CD4-positive, alpha-beta T cell treated with Interleukin-4 for 4 hours (primary cell): ENCODE results near the gene AZGP1.
"Not testable (repeated sequence)": the region's sequence is repeated elsewhere in the genome, so short reads cannot be mapped to it uniquely, and the experiment has no call there.

Experiments used
- DNase-seq: peaks from one replicate; pipeline ENCODE4 v3.0.0-alpha.2; 2020

The AZGP1 gene

DNA sequence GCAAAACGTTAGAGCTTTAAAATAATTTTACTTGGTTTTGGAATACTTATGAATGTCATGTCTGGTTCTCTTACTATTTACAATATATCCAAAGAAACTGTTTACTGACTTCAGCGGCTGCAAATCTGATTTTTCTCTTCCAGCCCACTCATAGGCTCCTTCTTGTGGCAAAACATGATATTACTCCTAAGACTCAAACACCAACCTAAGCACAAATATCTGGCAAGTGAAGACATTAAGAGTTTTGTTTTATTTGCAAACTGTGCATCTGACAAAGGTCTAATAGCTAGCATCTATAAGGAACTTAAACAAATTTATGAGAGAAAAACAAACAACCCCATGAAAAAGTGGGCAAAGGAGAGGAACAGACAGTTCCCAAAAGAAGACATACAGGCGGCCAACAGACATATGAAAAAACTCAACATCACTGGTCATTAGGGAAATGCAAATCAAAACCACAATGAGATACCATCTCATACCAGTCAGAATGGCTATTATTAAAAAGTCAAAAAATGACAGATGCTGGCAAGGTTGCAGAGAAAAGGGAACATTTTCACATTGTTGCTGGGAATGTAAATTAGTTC is 26.1 kb downstream of the AZGP1 start:
- no peak for DNase-seq

- no peak for DNase-seq
Measured at GRCh38 chr7:99947608-99948007, 28.2 kb downstream of the AZGP1 start.

GRCh38 chr7:99944497-99945070 is 31.2 kb downstream of the AZGP1 start:
- DNase-seq: no peak

GRCh38 chr7:99943641-99944496 is 32.0 kb downstream of the AZGP1 start:
- no peak for DNase-seq

- no peak for DNase-seq
Measured at GRCh38 chr7:99938296-99938695, 37.5 kb downstream of the AZGP1 start.

DNA sequence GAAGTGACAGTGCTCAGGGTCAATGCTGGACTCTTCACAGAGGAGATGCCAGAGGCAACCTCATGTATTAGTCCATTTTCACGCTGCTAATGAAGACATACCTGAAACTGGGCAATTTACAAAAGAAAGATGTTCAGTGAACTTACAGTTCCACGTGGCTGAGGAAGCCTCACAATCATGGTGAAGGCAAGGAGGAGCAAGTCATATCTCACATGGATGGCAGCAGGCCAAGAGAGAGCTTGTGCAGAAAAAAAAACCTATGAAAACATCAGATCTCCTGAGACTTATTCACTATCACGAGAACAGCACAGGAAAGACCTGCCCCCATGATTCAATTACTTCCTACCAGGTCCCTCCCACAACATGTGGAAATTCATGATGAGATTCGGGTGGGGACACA is 40.8 kb downstream of the AZGP1 start:
- DNase-seq: not testable (repeated sequence)

GRCh38 chr7:99930376-99930775 is 45.5 kb downstream of the AZGP1 start:
- DNase-seq: no peak

DNA sequence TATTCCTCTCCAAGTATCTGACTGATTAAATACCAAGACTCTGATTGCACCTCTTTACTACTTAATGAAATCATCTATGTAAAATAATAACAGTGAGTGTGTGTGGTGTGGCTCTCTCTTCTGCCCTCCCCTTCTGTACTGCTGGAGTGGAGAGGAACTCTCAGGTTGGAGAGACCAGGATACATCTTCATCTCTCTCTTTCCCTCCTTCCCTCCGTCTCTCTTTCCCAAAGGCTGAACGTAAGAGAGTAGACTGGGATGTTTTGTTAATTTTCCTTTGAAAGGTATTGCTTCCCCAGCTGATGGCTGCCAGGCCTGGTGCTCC is 46.1 kb downstream of the AZGP1 start:
- no peak for DNase-seq

- DNase-seq: peak; percentile 44
Measured at GRCh38 chr7:99928994-99929729, 46.7 kb downstream of the AZGP1 start, which contains the start of gene GJC3. TSS of gene GJC3 (minus strand) at chr7:99929620. CDS start at chr7:99929620, 0 bp downstream.

- DNase-seq: no peak
Measured at GRCh38 chr7:99928188-99928587, 47.6 kb downstream of the AZGP1 start.

- no peak for DNase-seq
Measured at GRCh38 chr7:99927536-99927935, 48.3 kb downstream of the AZGP1 start.

DNA sequence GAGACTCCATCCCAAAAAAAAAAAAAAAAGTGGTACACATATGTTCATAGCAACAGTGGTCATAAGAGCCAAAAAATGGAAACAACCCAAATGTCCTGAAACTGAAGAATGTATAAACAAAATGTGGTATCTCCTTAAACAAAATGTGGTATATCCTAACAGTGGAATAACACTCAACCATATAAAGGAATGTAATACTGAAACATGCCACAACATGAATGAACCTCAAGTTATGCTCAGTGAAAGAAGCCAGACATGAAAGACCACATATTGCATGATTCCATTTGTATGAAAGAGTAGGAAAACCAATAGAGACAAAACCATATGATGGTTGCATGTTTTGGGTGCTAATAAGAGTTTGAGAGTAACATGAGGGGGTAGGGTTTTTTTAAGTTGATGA is 49.5 kb downstream of the AZGP1 start:
- DNase-seq: no peak

DNA sequence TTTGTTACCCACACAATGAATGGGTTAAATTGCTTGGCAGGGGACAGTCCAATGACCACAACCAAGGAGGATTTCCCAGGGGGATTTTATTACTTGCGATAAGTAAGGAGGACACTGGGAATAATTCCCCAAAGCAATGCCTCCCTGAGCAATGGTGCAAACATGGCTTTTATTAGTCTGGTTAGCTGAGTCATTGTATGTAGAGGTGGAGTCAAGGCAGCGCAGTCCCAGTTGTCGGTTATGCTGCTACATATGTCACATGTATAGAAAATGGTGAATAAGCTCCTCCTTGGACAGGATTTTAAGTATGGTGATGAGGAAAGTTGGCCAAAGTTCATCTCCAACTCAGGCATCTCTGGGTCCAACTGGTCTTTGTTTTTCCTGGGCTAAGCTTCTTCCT is 52.6 kb downstream of the AZGP1 start:
- DNase-seq: no peak

GRCh38 chr7:99920149-99920548 is 55.7 kb downstream of the AZGP1 start:
- DNase-seq: no peak

DNA sequence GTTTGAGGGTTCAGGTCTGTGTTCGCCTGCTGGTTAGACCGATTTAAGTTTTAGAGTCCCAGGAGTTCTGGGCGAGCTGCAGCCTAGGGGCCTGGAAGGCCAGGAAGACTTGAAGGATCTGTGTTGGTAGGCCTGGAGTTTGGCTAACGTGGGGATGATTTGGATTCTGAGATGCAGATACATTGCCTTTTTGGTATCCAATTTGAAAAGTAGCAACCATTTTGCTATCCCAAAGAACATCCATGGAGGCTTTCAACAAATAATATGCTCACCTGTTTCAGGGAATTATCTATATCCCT is 56.1 kb downstream of the AZGP1 start:
- DNase-seq: no peak

DNA sequence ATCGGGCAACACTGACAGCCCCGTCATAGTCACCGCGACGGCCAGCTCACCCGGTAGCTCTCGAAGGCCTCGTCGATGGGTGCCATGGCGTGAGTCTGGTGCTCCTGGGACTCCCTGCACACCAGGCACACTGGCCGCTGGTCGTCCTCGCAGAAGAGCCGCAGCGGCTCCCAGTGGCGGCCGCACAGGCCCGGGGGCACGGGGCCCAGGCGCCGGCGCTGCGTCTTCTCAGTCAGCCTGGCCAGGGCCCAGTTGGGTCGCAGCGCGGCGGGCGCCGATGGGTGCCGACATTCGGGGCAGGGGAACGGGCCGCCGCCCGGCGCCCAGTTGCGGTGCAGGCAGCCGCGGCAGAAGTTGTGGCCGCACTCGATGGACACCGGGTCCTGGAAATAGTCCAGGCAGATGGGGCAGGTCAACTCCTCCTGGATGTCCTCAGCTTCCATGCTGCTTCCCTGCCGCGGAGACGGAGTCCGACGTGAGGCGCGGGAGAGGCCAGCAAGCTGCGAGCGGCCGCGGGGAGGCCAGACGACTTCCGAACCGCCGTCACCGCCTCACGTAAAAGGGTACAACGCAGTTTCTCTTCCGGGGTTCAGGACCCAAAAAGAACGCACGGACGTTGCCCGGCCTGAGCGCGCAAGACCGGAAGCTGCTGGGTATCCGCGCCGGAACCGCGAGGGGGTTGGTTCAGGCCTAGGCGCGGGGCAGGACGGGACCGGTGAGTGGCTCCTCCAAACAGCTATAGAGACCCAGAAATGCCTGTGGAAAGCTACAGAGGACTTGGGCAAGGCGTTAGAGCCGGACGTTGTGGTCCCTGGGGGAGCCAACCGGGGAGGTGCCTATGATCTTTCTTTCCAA is 56.6 kb downstream of the AZGP1 start, which contains the start of gene TRIM4:
Gene TRIM4 (minus strand): TSS at position 572 of the 855 bp plus-strand sequence. CDS start 129 bp downstream, at position 443.
- peak; percentile 90 for DNase-seq
